MM.1S (cell line): ENCODE data around the gene EFNA5.

Source experiments
- DNase-seq: peaks from one replicate; pipeline ENCODE4 v3.0.0-alpha.2; 2015
- H2AFZ ChIP-seq: fragments of 300-600 bp; sonication (generic); 2 replicates; pipeline ENCODE4 v1.6.0; 2016; ENCODE audit warnings: antibody characterized with exemption, low read length
- H3F3A ChIP-seq: fragments of 300-600 bp; sonication (generic); 2 replicates; pipeline ENCODE4 v1.6.1; 2016; ENCODE audit warnings: mild to moderate bottlenecking, antibody characterized with exemption, low read length, moderate library complexity, mixed read lengths; ENCODE audit not compliant: insufficient read depth
- H3K27ac ChIP-seq: fragments of 300-600 bp; sonication (generic); 2 replicates; pipeline ENCODE4 v1.5.1; 2016; ENCODE audit warnings: mild to moderate bottlenecking, low read length
- H3K27me3 ChIP-seq: fragments of 300-600 bp; sonication (generic); replicated peaks from 2 replicates; pipeline ENCODE4 v1.6.0; 2016; ENCODE audit warnings: low read length; ENCODE audit not compliant: insufficient read depth
- H3K36me3 ChIP-seq: fragments of 300-600 bp; sonication (generic); replicated peaks from 2 replicates; pipeline ENCODE4 v1.6.1; 2016; ENCODE audit warnings: mild to moderate bottlenecking, low read length, mixed read lengths; ENCODE audit not compliant: insufficient read depth
- H3K4me1 ChIP-seq: fragments of 300-600 bp; sonication (generic); 2 replicates; pipeline ENCODE4 v1.6.1; 2016; ENCODE audit warnings: low read length, mixed read lengths
- H3K4me2 ChIP-seq: fragments of 300-600 bp; sonication (generic); 2 replicates; pipeline ENCODE4 v1.6.0; 2016; ENCODE audit warnings: low read depth, low read length
- H3K4me3 ChIP-seq: fragments of 300-600 bp; sonication (generic); 2 replicates; pipeline ENCODE4 v1.5.1; 2016; ENCODE audit warnings: low read length, mixed read lengths
- H3K79me2 ChIP-seq: fragments of 300-600 bp; sonication (generic); 2 replicates; pipeline ENCODE4 v1.6.1; 2016; ENCODE audit warnings: mixed run types, low read length, mixed read lengths
- H3K9ac ChIP-seq: fragments of 300-600 bp; sonication (generic); 2 replicates; pipeline ENCODE4 v1.6.1; 2016; ENCODE audit warnings: low read length, mixed read lengths
- H3K9me2 ChIP-seq: fragments of 300-600 bp; sonication (generic); replicated peaks from 2 replicates; pipeline ENCODE4 v1.6.1; 2016; ENCODE audit warnings: mild to moderate bottlenecking, low read length, mixed read lengths; ENCODE audit not compliant: insufficient read depth
- H3K9me3 ChIP-seq: fragments of 300-600 bp; sonication (generic); replicated peaks from 2 replicates; pipeline ENCODE4 v1.6.1; 2016; ENCODE audit warnings: mild to moderate bottlenecking, low read length, mixed read lengths; ENCODE audit not compliant: insufficient read depth
- H4K20me1 ChIP-seq: fragments of 300-600 bp; sonication (generic); 2 replicates; pipeline ENCODE4 v1.6.1; 2016; ENCODE audit warnings: mild to moderate bottlenecking, low read length, moderate library complexity, mixed read lengths; ENCODE audit not compliant: insufficient read depth
- EZH2 ChIP-seq: fragments of 300-600 bp; sonication (generic); optimal IDR thresholded peaks from 2 replicates; pipeline ENCODE3; 2017; ENCODE audit warnings: low read depth, mild to moderate bottlenecking, antibody characterized with exemption, low read length, mixed read lengths
- EZH2phosphoT487 ChIP-seq: fragments of 300-600 bp; sonication (generic); IDR thresholded peaks from 2 replicates; pipeline ENCODE4 v1.6.1; 2018; ENCODE audit warnings: antibody characterized with exemption, low read length
- TF ChIP-seq, protein P1 (sequence below): fragments of 300-600 bp; sonication (generic); IDR thresholded peaks from 2 replicates; pipeline ENCODE4 v1.5.1; 2016; ENCODE audit warnings: antibody characterized with exemption, low read length, mixed read lengths

The EFNA5 gene

DNA sequence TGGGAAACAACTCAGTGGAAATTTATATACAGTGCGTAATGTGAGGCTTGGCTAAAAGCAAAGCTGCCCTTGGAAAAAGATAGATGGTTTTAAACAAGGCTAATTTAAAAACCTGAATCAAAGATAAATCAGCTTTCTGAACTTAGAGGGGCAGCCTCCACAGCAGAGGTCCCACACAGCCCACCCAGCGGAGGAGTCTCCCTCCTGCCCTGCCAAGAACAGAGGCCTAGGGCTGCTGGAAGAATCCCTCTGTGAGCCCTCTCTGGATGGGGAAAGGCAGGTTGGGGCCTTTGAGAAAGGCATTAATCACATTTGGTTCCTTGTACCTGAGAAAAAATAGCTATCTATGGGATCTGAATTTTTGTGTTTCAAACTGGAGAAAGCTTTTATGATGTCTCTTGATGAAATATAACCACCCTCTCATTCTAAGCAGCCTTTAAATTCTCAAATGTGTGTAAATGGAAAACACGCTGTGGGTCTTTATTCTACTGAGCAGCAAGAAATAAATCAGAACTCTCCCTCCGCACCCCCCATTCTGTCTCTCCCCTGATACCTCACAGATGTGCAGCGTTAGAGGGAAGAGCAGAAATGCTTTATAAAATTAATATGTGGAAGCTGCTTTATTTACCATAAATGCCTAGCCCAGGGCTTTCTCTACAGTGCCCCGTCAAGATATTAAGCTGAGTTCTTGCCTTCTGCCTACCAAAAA is 329.2 kb downstream of the EFNA5 start:
- no peaks in the 10 kb centered on the region for H3K36me3 ChIP-seq
- no peak overlapping the region for H3K4me3 ChIP-seq
- no peak for DNase-seq
- H3K9me3 ChIP-seq = no peaks in the 10 kb centered on the region
- no peaks in the 10 kb centered on the region for H3K79me2 ChIP-seq
- H3F3A ChIP-seq = no peaks in the 10 kb centered on the region
- TF ChIP-seq, protein P1, sequence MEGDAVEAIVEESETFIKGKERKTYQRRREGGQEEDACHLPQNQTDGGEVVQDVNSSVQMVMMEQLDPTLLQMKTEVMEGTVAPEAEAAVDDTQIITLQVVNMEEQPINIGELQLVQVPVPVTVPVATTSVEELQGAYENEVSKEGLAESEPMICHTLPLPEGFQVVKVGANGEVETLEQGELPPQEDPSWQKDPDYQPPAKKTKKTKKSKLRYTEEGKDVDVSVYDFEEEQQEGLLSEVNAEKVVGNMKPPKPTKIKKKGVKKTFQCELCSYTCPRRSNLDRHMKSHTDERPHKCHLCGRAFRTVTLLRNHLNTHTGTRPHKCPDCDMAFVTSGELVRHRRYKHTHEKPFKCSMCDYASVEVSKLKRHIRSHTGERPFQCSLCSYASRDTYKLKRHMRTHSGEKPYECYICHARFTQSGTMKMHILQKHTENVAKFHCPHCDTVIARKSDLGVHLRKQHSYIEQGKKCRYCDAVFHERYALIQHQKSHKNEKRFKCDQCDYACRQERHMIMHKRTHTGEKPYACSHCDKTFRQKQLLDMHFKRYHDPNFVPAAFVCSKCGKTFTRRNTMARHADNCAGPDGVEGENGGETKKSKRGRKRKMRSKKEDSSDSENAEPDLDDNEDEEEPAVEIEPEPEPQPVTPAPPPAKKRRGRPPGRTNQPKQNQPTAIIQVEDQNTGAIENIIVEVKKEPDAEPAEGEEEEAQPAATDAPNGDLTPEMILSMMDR = no peak
- TF ChIP-seq EZH2phosphoT487 = no peak
- no peak for TF ChIP-seq EZH2
- no peaks in the 10 kb centered on the region for H3K9me2 ChIP-seq
- no peak overlapping the region for H3K4me2 ChIP-seq
- H3K27ac ChIP-seq = no peak overlapping the region
- H3K9ac ChIP-seq = no peak overlapping the region
- no peaks in the 10 kb centered on the region for H3K4me1 ChIP-seq
- no peaks in the 10 kb centered on the region for H3K27me3 ChIP-seq
- no peak overlapping the region for H2AFZ ChIP-seq
- no peaks in the 10 kb centered on the region for H4K20me1 ChIP-seq

DNA sequence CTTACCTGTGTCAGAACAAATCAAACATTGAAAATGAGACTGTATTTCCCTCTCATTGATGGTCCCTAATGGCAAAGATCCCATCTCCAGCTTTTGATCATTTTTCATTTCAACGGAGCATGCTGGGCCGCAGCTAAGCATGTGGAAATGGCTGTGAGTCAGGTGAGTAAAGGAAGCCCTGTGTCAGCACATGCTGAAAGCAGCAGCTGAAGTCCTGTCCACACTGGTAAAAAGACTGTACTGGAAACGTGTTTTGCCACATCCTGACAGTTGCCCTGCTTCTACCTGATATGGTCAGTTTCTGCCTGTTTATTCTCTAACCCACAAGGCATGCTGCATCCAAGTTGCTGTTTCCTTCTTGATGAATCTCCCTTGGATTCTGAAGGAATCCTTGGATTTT is 330.1 kb downstream of the EFNA5 start:
- H3K9me2 ChIP-seq = no peaks in the 10 kb centered on the region
- no peaks in the 10 kb centered on the region for H3K36me3 ChIP-seq
- H3F3A ChIP-seq = no peaks in the 10 kb centered on the region
- DNase-seq = no peak
- H3K4me2 ChIP-seq = no peak overlapping the region
- TF ChIP-seq EZH2 (no peak), EZH2phosphoT487 (no peak)
- TF ChIP-seq, protein P1 = no peak
- no peaks in the 10 kb centered on the region for H3K27me3 ChIP-seq
- no peaks in the 10 kb centered on the region for H3K79me2 ChIP-seq
- H3K4me3 ChIP-seq = no peak overlapping the region
- no peaks in the 10 kb centered on the region for H3K4me1 ChIP-seq
- no peak overlapping the region for H2AFZ ChIP-seq
- no peaks in the 10 kb centered on the region for H3K9me3 ChIP-seq
- H4K20me1 ChIP-seq = no peaks in the 10 kb centered on the region
- H3K27ac ChIP-seq = no peak overlapping the region
- no peak overlapping the region for H3K9ac ChIP-seq

DNA sequence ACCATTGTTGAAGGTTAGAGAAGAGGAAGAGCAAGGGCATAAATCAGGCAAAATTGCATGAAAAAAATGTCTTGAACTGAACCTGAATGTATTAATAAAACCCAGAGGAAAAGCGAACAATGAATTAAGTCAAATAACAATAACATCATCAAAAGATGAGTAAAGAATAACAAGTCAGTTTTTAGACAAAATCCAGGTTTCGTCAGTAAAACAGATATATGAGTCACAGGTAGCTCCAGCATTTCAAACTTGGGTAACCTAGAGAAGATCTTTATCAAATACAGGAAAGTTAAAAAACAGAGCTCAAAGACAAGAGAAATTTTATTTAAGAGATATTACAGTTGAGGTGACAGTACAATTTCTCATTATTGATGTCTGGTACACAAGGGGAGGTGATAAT is 332.4 kb downstream of the EFNA5 start:
- H3K27ac ChIP-seq = no peak overlapping the region
- H3K9ac ChIP-seq = no peak overlapping the region
- no peaks in the 10 kb centered on the region for H3K4me1 ChIP-seq
- no peak overlapping the region for H2AFZ ChIP-seq
- TF ChIP-seq, protein P1 = no peak
- TF ChIP-seq EZH2 (no peak), EZH2phosphoT487 (no peak)
- H3K9me3 ChIP-seq = no peaks in the 10 kb centered on the region
- no peak for DNase-seq
- no peaks in the 10 kb centered on the region for H3K27me3 ChIP-seq
- no peaks in the 10 kb centered on the region for H3K9me2 ChIP-seq
- H3K4me3 ChIP-seq = no peak overlapping the region
- H3K79me2 ChIP-seq = no peaks in the 10 kb centered on the region
- H4K20me1 ChIP-seq = no peaks in the 10 kb centered on the region
- no peaks in the 10 kb centered on the region for H3K36me3 ChIP-seq
- H3F3A ChIP-seq = no peaks in the 10 kb centered on the region
- no peak overlapping the region for H3K4me2 ChIP-seq
